Stimulated activated CD4-positive, alpha-beta T cell treated with anti-CD3 and anti-CD28 coated beads, Interleukin-4, amount 100 ng/mL, for 1 hour (primary cell): ENCODE results near the gene PTRH2.
"Not testable (repeated sequence)": the region's sequence is repeated elsewhere in the genome, so short reads cannot be mapped to it uniquely, and the experiment has no call there.

Source experiments
- DNase-seq: peaks from one replicate; pipeline ENCODE4 v3.0.0-alpha.2; 2020

The PTRH2 gene

DNA sequence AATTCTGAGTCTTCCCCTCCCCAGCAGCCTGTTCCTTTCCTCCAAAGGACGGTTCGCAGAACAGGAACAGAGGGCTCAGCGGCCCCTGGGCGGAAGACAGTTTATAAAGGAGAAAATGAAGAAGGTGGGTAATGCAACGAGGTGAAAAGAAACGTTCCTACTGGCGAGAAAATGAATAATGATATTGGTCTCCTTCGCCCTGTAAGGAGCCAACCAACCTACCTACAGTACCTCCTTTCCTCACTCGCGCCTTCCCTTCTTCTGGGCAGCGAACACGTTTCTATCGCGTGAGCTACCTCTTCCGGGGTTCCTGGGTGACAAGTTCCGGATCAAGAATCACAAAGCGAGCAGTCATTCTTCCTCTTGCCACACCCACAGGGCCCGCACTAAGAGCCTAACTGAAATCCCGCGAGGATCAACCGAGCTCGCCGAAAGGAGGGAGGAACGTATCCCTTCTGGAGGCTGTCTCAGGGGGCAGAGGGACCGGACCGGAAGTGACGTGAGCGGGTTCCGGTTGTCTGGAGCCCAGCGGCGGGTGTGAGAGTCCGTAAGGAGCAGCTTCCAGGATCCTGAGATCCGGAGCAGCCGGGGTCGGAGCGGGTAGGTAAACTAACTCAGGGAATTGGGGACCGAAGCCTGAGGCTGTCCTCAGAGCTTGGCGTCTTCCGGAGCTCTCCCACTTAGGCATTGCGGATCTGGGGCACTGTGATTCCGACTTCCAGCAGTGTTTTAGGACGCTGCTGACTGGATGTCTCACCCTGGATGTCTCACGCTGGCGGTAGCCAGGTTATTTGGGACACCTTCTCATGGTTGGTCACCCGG, at the start of gene PTRH2, which contains the start of gene VMP1:
Gene PTRH2 (minus strand): TSS at position 282 of the 822 bp plus-strand sequence. CDS start 9,452 bp downstream, outside the sequence.
Gene VMP1 (plus strand): TSS at position 506 of the 822 bp plus-strand sequence. CDS start 23,793 bp downstream, outside the sequence.
- DNase-seq = peak; percentile 89

DNA sequence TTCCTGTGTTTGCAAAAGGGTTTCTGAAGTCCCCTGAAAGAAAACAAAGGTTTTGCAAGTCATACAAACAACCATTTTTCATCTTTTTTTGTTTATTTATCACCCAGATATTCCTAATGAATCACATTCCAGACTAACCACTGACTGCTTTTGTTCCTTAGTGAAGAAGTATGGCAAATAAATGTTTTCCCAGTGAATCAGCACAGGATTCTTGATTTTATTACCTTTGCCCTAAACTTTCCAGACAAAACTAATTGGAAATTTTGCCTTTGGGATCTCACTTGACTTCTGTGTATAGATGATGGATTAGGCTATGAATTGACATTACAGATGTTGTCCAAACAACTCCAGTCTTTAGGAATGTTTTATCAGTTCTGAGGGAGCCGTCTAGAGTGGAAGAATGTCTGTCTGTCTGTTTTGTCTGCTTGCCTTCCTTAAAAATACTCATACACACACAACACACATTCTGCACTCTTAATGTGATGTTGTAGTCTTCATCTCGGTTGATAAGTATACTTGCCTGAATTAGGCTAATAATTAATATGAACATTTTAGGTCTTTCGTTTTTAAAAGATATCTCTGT, 49.1 kb upstream of the PTRH2 start:
- no peak for DNase-seq

DNA sequence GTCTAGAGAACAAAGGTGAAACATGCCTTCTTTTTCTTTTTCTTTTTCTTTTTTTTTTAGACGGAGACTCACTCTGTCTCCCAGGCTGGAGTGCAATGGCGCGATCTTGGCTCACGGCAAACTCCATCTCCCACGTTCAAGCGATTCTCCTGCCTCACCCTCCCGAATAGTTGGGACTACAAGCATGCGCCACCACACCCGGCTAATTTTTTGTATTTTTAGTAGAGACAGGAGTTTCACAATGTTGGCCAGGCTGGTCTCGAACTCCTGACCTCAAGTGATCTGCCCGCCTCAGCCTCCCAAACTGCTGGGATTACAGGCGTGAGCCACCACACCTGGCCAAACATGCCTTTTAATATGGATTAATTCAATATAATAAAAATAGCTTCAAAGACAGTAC, 47.8 kb upstream of the PTRH2 start:
- not testable (repeated sequence) for DNase-seq

DNA sequence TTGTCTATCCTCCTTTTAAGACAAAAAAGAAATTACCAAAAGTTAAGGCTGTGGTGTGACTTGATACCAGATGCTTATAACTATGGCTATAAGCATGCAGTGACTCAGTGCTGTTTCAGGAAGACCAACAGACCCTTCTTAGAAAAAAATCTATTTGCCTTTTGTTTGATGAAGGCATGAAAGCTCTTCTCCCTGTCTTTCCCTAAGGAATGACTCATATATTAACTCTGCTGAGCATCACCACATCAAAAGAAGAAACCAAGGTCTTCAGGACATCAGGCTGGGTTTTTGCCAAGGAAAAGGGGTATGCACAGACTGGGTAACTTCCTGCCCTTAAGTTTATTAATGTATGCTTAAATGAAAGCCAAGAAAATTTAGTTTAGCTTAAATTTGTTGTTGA, 47.3 kb upstream of the PTRH2 start:
- no peak for DNase-seq

DNA sequence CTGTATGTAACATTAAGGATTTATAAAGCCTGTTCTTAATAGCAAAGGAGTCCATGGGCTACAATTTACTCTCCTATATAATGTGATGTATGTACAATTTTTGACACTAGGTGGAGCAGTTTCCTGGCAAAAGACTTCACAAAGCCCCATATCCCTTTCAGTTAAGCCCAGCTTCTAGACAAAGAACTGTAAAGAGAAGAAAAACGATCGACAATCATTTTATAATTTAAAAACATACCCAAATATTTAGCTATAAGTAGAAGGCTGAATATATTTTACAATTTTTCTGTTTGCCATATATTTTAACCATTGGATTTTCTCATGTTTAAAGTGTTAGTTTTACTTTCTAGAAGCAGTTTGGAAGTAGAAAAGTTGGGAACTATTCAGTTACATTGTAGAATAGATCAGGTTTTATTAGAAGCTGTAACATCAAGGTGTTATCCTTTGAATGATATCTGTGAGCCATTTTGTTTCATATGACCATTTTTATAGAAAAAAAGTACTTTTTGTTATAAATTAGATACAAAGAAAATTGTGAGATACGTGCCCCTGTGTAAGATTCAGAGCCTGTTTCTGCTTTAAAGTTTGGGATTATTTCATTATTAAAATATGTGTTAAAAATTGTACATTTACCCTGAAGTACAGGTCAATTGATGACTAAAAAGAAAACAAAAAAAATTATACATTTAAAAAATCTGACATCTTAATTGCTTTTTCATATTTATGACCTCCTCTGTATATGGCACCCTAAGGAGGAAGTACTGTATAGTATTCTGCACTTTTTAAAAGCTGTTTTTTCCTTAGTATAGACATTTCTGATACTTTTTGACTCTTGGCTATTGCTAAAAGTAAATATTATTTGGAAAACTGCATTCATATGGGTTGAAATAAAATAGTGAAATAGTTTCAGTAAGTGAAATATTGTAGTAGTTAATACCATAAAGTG, 46.6 kb upstream of the PTRH2 start:
- no peak for DNase-seq

DNA sequence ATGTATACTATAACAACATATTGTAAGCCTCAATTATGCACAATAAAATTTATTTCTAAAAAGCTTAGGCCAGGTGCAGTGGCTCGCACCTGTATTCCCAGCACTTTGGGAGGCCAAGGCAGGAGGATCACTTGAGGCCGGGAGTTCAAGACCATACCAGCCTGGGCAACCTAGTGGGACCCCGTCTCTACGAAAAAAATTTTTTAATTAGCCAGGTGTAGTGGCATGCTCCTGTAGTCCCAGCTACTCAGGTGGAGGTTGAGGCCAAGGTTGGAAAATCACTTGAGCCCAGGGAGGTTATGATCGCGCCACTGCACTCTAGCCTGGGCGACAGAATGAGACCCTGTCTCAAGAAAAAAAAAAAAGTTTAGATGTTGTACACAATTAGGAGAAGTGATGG, 45.7 kb upstream of the PTRH2 start:
- DNase-seq = no peak

DNA sequence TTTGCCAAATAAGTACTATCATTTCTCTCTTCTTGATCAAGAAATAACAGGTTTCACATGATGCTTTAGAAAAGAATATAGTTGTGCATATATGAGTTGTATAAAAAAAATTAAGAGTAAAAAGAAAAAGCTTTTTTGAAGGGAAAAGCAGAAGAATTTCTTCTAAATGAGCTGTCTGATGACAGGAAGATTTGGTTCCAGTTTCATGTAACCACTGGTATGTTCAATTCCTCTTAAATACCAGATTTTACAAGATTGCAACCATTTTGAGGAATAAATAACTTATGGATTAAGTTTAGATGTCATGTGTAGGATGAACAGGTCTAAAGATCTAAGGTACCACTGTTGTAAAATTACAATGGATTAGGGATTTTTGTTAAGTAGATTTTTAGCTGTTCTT, 45.2 kb upstream of the PTRH2 start:
- no peak for DNase-seq

DNA sequence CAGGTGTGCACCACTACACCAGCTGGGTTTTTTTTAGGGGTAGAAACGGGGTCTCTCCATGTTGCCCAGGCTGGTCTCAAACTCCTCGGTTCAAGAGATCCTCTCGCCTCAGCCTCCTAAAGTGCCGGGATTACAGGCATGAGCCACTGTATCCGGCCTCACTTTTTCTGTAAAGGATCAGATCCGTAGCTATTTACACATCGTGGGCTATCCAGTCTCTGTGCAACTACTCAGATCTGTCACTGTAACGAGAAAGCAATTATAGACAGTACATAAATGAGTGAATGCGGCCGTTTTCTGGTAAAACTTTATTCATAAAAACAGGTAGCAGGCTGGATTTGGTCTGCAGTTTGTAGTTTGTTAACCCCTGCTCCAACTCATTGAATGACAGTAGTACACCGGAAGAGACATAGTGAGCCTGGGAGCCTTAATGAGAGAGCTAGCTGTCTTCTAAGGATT, 44.8 kb upstream of the PTRH2 start:
- DNase-seq = no peak

DNA sequence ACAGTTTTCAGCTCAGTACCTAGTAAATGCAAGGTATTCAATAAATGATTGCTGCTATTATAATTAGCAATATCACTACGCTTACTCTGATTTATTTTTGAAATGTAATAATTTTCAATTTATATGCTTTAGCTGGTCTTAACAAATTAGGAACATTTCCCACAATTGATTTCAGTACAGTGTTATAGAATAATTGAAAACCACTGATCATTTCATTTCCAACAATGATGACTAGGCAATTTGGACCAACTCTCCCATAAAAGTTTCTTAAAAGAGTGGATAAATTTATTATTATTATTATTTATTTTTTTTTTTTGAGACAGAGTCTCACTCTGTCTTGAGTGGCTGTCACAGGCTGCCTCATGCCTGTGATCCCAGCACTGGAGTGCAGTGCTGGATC, 41.4 kb upstream of the PTRH2 start:
- no peak for DNase-seq

DNA sequence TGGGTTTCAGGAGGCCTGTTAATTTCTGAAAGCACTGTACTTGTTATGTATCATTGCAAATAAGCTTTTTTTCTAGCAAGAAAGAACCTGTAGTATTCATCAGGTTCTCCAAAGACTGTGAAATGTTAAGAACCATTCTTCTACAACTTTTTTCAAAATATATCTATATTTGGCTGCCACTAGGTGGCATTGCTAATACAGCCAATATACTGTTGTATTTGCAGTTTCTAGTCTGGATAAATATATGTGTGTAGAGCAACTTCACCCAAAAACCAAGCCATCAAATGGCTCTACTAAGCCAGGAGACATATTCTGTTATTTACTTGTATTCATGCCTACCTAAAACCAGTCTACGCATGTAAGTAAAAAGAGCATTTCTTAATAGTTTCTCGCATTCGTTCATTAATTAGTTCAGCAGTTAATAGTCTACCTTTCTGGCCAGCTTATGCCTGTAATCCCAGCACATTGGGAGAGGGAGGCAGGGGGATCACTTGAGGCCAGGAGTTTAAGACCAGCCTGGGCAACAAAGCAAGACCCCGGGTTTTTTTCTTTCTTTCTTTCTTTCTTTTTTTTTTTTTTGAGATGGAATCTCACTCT, 39.7 kb upstream of the PTRH2 start:
- no peak for DNase-seq

DNA sequence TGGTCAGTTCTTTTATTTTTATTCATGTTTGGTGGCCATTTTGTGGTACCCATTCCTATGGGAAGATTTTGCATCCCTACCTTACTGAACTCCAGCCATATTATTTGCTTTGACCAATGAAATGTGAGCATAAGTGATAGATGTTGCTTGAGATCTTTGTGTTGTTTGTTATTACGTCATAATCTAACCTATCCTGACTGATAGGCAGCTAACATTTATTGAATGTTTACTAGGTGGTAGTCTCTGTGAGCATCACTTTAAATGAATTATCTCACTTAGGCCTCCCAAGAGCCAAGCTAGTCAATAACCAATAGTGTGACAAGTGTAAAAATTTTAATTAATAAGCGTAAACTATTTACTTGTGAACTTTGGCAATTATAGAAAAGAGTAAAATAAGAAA, 37.8 kb upstream of the PTRH2 start:
- no peak for DNase-seq

DNA sequence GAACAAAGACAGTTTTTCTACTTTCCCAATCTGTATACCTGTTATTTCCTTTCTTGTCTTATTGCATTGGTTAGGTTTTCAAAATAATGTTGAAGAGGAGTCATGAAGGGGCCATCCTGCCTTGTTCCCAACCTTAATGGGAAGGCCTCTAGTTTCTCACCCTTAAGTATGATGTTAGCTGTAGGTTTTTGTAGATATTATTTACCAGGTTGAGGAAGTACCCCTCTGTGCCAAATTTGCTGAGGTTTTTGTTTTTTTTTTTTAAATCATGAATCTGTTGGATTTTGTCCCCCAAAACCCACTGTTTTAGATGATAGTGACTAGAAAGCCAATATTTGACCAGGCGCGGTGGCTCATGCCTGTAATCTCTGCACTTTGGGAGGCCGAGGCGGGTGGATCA, 36.6 kb upstream of the PTRH2 start:
- no peak for DNase-seq

DNA sequence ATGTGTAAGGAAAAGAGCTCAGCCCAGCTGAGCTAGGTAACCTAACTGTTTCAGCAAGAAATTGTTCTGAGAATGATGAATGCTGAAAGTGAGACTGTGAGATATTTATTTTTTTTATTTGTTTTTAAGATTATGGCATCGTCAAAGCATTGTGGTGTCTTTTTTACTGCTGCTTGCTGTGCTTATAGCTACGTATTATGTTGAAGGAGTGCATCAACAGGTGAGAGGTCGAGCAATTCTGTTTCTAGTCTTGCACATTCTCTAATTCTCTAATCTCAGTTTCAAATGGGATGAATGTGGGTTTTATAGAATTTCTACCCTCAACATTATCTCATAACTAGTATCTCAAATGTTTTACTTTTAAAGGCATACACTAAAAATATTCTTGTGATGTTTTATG, 30.1 kb upstream of the PTRH2 start:
- DNase-seq = no peak

DNA sequence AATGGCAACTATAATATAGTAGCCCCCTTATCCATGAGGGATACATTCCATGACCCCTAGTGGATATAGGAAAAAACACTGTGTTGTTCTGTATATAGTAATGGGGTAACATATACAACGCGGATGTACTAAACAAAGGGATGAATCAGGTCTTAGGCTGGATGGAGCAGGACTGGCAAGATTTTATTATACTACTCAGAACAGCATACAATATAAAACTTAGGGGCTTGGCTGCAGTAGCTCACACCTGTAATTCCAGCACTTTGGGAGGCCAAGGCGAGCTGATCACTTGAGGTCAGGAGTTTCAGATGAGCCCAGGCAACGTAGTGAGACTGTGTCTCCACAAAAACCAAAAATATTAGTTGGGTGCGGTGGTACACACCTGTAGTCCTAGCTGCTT, 27.0 kb upstream of the PTRH2 start:
- no peak for DNase-seq

DNA sequence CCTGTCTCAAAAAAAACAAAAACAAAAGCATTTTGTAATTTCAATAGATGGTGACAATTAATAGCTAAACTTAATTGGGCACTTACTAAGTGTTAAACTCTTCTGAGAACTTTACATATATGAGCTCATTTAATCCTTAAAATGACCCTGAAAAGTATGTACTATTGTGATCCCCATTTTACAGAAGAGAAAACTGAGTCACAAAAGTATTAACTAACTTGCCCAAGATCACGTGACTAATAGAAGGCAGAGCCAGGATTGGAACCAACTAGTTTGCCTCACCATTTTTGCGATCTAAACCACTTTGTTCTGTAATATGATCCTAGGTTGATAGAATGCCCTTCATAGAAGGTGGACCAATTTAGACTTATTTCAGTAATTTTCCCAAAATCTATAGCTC, 26.5 kb upstream of the PTRH2 start:
- no peak for DNase-seq

DNA sequence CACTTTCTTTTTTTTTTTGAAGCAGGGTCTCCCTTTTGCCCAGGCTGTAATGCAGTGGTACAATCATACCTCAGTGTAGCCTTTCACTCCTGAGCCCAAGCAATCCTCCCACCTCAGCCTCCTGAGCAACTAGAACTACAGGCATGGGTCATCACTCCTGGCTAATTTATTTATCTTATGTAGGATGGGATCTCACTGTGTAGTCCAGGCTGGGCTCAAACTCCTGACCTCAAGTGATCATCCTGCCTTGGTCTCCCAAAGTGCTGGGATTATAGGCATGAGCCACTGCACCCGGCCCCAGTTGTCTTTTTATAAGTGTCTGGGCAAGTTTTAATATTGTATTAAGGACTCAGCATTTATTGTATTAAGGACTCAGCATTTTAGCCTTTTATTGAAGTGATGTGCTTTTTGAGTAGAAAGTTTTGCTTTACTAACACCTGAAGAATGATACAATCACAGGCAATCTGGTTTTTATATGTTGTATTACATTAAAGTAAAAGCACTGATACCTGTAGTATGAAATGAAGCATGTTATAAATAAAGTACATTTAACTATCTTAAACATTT, 23.1 kb upstream of the PTRH2 start:
- DNase-seq = no peak

DNA sequence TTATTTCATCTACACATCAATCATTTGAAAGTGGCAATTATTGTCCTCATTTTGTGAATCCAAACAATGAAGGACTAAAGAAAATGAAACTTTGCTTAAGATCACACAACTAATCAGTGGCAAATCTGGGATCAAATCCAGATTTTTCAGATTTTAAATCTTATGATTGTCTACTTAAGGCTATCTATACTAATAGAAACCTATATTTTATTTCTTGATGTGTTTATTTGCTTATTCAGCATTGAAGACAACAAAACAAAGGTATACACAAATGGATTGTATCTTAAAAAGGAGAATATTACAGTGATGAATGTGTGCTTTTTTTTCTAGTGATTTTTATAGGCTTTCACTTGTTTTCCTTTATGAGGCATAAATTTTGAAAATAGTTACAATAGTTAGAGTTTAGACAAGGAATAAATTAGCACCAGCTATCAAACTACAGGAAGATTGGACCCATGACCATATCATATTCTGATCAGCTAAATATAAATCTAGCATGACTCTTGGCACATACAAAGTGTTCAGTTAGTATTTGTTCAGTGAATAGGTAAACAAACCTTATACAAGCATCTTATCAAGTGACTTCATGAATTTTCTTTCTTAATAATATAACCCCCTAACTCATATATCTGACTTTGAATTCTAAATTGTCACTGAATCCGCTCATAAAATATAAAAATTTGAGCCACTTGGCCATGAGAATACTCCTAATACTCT, 20.7 kb upstream of the PTRH2 start:
- no peak for DNase-seq

DNA sequence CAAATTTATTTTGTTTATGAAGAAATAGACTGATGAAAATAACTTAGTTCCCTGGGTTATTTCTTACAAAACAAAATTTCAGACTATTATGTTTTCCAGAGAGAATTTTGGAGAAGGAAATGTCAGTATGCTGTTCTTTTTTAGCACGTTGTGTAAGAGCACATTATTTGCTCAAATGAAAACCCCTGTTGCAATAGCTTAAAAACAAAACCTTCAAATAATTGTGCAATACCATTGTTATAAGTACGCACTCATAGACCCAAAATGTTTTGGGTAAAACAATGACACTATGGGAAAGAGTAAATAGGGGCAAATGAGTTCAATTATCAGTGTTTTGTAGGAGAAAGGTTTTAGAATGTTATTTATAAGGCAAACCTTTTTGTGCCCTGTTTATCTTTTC, 18.5 kb upstream of the PTRH2 start:
- DNase-seq = no peak

DNA sequence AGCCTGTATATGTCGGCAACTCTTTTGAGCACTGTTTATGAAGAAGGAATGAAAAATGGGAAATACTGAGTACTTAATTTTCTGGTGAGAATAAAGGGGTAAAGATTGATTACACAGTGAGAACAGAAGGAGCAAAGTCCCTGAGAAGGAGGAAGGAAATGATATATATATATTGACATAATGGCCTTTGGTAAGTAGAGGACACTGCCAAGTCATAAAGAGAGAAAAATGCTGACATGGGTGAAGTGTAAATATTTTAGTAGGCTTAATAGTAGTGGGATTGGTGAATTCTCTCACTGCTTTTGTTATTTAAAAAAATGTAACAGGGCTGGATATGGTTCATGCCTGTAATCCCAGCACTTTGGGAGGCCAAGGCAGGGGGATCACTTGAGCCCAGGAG, 16.4 kb upstream of the PTRH2 start:
- DNase-seq = no peak

DNA sequence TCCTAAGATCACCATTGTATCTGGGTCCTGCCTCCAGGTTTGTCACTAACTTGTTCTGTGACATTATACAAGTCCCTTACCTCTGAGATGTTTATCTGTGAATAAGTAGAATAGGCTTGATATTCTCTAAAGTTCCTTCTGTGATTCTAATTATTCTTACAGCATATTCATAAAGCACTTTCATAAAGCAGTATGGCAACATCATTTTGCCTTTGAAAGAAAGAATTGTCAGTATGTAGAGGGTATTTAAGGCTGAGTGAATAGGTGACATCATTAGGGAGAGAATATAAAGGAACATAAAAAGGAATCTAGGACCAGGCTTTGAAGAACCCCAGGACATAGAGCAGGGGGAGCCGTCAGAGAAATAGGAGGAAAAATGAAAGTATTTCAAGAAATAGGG, 15.8 kb upstream of the PTRH2 start:
- DNase-seq = no peak

DNA sequence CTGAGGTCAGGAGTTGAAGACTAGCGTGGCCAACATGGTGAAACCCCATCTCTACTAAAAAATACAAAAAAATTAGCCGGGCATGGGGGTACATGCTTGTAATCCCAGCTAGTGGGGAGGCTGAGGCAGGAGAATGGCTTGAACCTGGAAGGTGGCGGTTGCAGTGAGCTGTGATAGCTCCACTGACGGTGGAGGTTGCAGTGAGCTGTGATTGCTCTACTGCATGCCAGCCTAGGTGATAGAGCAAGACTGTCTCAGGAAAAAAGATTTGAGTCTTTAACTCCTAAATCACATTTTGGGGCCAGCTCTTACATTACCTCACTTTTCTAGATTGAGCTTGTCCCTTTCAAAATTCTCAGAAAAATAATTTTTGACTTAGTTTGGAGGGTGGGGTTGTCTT, 15.4 kb upstream of the PTRH2 start:
- no peak for DNase-seq

DNA sequence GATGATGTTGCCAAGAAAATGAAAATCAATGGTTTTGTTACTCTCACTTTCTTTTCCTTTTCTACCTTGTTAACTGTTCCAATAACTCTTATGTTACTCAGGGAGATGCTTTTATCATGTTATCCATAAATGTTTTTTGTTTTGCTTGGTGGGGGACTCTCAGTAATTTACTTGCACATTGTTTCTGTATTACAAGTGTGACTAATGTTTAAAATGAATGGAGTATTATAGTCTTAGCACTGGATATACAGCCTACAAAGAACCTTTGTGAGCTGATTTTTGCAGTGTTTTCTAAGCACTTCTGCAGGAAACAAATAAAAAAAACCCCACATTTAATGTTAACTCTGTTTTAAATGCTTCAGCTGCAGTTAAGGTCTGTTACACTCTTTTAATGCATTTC, 12.3 kb upstream of the PTRH2 start:
- no peak for DNase-seq
